Fibroblast of lung (primary cell): ENCODE data around the gene ERP44.

Experiments used
- CTCF ChIP-seq, 2 donors: IDR thresholded peaks in 1 of 2; conservative IDR thresholded peaks in 1 of 2; 1 replicate in 1 of 2; 2 replicates in 1 of 2; pipeline ENCODE4 v1.5.1; 2011 to 2012; ENCODE audit warnings: low read length in 2 of 2, control low read depth in 1 of 2, inconsistent platforms in 1 of 2, low read depth in 1 of 2, mild to moderate bottlenecking in 1 of 2
- EZH2 ChIP-seq: IDR thresholded peaks from 2 replicates; pipeline ENCODE4 v1.5.1; 2012; ENCODE audit warnings: low read length, control low read depth, mild to moderate bottlenecking; ENCODE audit errors: missing control alignments

GRCh38 chr9:99947395-99947794 is 151.4 kb downstream of the ERP44 start:
- no peak for TF ChIP-seq CTCF (conservative IDR thresholded peaks at IDR 0.05 in 1 of 2, IDR thresholded peaks at IDR 0.05 in 1 of 2; ENCODE audit: low read depth in 1 of 2, low read length in 2 of 2)
- TF ChIP-seq EZH2: no peak
